Activated gamma-delta T cell treated with Interleukin-2 at 50 U/mL for 16 hours (primary cell): ENCODE data around the gene EFCAB11.
A peak's percentile ranks its signal among the peaks of the same experiment; 100 is the strongest.

Source experiments
- DNase-seq: peaks from one replicate; pipeline ENCODE4 v3.0.0-alpha.2; 2020

Gene EFCAB11

GRCh38 chr14:89956661-89957009, 2.1 kb upstream of the EFCAB11 start:
- no peak for DNase-seq

DNA sequence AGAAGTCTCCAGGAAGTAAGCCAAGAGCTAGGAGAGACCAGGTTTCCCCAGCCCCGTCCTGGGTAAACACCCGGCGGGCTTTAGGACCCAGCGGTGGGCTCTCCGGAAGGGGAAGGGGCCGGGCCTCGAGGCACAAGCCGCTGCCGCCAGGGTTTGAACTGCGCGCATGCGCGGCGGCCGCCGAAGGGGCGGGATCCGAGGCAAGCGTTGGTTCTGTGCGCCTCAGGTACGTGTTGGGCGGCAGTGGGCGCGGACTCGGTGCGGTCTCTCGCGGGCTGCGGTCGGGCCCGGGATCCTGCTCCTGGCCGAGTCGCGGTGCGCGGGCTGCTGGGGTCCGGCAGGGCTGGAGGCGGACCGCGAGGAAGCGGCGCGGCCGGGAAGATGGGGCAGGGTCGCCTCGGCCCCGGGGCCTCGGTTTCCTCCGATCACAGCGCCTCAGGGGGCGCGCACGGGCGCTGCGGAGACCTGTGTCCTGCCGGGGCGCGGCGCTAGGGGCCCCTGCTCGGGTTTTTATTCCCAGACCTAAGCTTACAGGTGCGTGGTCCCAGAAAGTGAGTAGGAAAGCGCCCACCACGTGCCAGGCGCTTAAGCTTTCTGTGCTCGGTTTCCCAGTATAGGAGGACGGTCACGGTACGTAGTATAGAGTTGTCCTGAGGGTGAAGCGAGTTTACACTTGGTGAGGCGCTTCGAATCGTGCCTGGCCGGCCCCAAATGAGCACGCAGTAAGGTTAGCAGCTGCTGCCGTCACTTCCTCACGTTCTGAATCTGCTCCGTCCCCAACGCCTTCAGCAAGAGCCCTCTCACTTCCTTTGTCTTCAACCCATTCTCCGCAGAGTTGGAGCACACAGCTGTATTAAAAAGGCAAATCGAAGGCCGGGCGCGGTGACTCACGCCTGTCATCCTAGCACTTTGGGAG, 1.5 kb upstream of the EFCAB11 start, which contains the start of gene TDP1:
TDP1 (plus strand) TSS at position 183 of the 916 bp plus-strand sequence. CDS start 7,188 bp downstream, outside the sequence.
- DNase-seq = peak; percentile 97

- peak; percentile 6 for DNase-seq
Observed at GRCh38 chr14:89955022-89955744, 653 bp upstream of the EFCAB11 start.

DNA sequence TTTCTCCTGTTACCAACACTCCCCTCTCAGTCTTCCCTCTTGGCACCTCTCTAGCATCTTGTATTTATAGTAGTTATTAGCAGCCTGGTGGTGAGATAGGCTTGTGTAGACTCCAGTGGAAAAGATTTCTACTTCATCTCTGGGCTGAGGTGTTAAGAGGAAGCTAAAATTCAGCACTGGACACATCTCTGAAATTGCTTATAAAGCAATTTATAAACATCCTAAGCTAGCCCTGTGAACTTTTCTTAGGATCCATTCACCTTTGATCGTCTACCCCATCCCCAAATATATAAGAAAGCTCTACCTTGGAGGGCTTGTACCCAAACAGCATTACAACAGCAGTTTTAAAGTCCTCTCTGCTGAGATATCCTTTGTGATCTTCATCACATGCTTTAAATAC, 928 bp downstream of the EFCAB11 start:
- DNase-seq = no peak

DNA sequence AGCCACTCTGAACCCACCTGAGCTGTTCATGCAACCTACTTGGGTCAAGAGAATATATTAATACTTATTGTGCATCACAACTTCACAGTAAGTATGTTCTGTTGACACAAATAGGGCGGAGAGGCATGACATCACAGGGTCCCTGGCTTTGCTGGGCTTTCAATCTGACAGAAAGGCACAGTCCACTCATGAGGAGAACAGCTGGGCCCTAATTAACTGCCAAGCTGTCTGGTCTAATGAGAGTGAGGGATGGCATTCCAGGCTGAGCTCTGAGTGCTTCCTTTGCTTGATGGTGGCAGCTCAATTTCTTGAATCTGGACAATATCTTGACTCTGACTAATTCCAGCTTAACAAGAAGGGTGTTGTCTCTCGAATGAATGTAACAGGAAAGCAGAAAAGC, 2.0 kb downstream of the EFCAB11 start:
- DNase-seq = no peak

DNA sequence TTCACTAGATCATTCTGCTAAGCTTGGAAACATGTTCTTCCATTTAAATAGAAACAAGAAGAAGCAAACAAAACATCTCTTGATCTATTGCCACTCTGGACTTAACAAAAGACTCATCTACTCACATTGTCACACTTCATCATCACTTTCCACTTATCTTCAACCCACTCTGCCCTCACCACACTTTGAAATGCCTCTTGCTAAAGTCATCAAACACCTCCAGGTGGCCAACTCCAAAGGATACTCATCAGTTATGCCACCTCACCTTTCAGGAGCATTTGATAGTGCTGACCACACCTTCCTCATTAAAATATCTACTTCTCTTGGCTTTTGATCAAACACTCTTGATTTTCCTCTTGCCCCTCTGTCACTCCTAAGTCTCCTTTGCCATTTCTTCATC, 7.2 kb downstream of the EFCAB11 start:
- DNase-seq = no peak

DNA sequence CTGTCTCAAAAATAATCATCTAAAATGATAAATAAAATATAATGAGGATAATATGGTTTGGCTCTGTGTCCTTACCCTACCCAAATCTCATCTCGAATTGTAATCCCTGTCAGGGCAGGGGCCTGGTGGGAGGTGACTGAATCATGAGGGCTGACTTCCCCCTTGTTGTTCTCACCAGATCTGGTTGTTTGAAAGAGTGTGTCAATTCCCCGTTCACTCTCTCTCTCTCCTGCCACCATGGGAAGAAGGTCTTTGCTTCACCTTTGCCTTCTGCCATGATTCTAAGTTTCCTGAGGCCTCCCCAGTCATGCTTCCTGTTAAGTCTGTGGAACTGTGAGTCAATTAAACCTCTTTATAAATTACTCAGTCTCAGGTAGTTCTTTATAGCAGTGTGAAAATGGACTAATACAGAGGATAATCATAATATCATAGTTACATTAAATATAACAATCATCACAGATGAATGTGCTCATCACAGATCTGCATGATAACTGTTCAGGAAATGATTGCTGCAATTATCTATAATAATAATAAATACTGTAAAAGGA, 12.6 kb downstream of the EFCAB11 start:
- no peak for DNase-seq

DNA sequence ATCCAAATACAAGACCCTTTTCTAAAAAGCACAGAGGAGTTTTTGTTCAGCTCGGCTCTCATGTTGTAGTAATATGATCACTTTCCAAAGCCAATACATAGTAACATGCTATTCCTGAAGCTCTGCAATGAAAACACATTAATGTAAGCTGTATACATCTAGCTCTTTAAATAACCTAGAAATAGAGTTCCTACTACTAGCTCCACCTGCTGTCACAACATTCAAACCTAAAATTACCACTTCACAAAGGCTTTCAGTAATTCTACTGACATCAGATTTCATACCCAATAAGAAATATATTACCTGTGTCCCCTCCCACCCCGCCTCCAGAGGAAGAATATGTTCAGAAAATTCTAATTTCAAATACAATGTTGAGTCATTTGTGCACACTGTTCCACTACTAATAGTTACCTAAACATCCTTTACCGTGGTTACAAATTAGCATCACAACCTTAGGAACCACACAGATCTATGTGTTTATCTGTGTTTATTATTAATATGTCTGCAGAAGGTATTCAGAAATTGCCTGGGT, 17.8 kb downstream of the EFCAB11 start:
- no peak for DNase-seq

DNA sequence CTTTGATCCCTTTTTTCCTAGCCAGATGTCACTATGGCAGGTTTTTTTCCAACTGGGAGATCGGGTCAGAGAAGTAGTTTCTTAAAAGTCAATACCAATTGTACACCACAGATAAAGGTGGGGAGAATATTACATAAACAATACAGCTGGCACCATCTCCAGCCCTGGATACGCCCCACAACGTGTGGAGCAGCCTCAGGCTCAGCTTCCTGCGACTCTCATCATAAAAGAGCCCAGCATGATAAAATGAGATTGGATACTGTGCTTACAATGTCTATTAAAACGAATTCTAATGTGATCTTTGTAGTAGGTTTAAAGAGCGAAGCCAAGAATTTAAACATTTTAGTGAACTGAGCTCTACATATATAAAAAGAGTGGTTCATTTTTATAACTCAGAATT, 21.5 kb downstream of the EFCAB11 start:
- no peak for DNase-seq

DNA sequence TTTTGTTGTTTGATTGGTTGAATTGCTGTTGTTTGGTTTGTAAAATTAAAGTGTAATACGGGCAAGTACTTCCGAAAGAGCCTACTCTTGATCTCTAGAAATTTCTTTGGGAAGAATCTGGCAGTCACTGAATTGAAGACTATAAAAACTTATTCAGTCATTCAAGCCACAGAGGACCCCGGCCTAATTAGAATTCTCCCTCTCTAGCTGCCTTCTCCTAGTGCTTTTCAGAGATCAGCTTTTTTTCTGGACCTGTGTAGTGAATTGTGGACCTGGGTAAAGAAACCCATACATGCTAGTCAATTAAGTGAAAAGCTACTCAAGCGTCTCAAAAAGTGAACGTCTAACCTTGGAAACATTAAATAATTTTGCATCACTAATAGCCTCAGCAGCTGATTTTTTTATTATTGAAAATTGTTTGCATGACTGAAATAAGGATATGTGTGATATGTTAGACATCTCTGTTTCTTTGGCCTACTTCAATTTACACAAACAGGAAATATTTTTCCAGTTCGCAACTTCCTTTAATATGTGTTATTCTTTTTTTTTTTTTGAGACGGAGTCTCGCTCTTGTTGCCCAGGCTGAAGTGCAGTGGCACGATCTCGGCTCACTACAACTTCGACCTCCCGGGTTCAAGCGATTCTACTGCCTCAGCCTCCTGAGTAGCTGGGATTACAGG, 27.2 kb downstream of the EFCAB11 start:
- DNase-seq = no peak

GRCh38 chr14:89926694-89927093, 27.8 kb downstream of the EFCAB11 start:
- no peak for DNase-seq

- no peak for DNase-seq
Observed at GRCh38 chr14:89924268-89924667, 30.3 kb downstream of the EFCAB11 start.

GRCh38 chr14:89922031-89922907, 32.3 kb downstream of the EFCAB11 start:
- DNase-seq = no peak

- DNase-seq = no peak
Observed at GRCh38 chr14:89921346-89921745, 33.2 kb downstream of the EFCAB11 start.

DNA sequence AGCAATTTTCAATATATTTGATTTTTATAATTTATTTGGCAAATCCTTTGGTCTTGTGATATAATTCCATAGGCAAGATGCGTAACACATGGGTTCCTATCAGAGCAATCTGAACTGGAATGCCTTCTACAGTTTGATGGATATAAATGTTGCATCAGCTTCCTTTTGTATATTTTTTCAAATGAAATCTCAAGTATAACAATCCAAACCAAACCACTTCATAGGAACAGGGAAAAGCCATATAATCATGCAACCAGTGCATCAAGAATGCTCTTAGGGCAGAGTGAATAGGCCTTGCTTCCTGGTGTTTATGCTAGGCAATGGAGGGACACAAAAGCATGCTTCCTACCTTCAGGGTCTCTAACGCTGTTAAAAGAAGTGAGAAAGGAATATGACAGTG, 34.5 kb downstream of the EFCAB11 start:
- DNase-seq = no peak

DNA sequence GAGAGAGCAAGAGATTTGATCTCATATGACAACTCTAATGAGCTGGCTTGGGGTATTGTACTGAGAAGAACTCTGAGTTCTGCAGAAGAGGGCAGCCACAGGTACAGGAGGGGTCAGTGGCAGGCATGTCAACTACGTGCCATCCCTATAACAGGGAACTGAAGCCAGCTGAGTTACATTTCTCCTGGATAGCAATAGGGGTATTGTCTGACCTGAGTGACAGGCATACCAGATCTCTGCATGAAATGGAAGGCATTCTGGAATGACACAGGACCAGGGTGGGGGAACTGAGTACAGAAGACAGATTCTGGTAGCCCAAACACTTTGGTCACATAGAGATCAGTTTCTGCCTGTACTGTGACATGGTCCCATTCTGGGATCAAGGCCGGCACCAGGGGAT, 35.8 kb downstream of the EFCAB11 start:
- no peak for DNase-seq

DNA sequence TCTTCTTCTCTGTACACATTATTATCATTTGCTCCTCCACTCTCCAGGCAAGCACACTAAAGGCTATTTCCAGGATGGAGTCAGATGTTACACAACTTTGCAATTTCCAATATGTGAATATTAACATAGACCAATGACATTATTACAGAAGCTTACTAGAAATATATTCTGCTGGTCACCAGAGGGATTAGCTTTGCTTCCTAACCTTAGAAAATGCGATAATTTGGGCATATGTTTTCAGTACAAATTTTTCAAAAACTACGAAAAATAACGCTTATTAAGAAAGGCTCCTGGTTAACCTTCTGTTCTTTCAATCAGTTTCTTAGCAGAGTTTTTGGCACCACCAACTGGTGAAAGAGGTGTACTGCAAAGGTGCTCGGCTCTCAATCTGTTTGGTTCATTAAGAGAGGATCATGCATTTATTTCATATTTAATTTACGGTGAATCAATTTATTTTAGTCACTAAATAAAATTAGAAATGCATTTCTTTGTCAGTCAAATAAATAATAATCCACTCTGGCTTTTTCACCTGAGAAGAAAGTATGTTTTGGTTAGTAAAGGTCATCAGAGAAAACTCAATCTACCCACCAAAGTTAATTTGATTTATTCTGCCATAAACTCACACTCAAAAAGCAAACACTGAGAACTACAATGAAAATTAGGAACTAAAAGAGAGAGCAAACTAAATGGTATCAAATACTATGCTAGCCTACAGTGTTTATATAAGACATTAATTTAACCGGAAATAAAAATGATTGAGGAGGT, 39.2 kb downstream of the EFCAB11 start:
- DNase-seq = peak; percentile 58

GRCh38 chr14:89912667-89913211, 41.8 kb downstream of the EFCAB11 start:
- no peak for DNase-seq

DNA sequence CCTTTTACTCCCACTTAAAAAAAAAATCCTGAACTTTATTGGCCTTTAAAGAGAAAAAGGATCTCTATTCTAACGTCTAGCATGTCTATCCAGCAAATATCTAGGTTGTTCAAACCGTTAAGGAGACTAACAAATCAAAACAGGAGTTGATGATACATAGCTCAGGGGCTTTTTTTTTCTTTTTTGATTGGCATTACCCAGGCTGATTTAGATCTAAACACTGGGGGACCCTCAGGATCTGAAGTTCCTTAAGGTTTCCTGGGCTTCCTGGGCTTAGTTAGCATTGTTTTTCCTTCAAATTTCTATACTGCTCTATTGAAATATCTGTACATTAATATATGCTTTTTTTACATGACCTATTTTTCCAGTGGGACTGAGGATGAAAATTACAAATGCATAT, 42.3 kb downstream of the EFCAB11 start:
- DNase-seq = no peak

GRCh38 chr14:89911010-89911919, 43.3 kb downstream of the EFCAB11 start:
- no peak for DNase-seq
